ENCODE measurements around the gene RAB1A. TPM values are rescaled to one million over a fixed set of nuclear protein-coding genes. Genes with fewer than 3 reads are reported as not detected.

The RAB1A gene
- total and polyA plus RNA-seq, 10 of the 15 experiments (the other 5 are each of a cell fraction or from before 2014, with no cell fraction given): 48.9 to 171 (median 83.4) TPM

- TF ChIP-seq, protein P1, sequence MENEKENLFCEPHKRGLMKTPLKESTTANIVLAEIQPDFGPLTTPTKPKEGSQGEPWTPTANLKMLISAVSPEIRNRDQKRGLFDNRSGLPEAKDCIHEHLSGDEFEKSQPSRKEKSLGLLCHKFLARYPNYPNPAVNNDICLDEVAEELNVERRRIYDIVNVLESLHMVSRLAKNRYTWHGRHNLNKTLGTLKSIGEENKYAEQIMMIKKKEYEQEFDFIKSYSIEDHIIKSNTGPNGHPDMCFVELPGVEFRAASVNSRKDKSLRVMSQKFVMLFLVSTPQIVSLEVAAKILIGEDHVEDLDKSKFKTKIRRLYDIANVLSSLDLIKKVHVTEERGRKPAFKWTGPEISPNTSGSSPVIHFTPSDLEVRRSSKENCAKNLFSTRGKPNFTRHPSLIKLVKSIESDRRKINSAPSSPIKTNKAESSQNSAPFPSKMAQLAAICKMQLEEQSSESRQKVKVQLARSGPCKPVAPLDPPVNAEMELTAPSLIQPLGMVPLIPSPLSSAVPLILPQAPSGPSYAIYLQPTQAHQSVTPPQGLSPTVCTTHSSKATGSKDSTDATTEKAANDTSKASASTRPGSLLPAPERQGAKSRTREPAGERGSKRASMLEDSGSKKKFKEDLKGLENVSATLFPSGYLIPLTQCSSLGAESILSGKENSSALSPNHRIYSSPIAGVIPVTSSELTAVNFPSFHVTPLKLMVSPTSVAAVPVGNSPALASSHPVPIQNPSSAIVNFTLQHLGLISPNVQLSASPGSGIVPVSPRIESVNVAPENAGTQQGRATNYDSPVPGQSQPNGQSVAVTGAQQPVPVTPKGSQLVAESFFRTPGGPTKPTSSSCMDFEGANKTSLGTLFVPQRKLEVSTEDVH (IDR thresholded peaks at IDR 0.05; ENCODE audit: low read depth, partially characterized antibody): no peak
- TF ChIP-seq ESRRA (IDR thresholded peaks at IDR 0.05; ENCODE audit: low read length) (no peak), SMAD5 (IDR thresholded peaks at IDR 0.05; ENCODE audit: low read depth) (no peak), RAD21 (IDR thresholded peaks at IDR 0.05; ENCODE audit: insufficient read depth, low read depth, low read length) (no peak), EZH2 (IDR thresholded peaks at IDR 0.05; ENCODE audit: borderline replicate concordance, control insufficient read depth, low read depth, low read length) (no peak), YY1 (IDR thresholded peaks at IDR 0.05; ENCODE audit: low read depth, low read length) (no peak), ZNF207 (IDR thresholded peaks at IDR 0.05; ENCODE audit: borderline replicate concordance) (no peak), WRNIP1 (IDR thresholded peaks at IDR 0.05; ENCODE audit: borderline replicate concordance, low read depth, low read length) (no peak), SUZ12 (IDR thresholded peaks at IDR 0.05; ENCODE audit: unreplicated experiment) (no peak), CBX5 (IDR thresholded peaks at IDR 0.05; ENCODE audit: low read depth) (no peak), CHD2 (IDR thresholded peaks at IDR 0.05; ENCODE audit: borderline replicate concordance, low read depth, low read length) (no peak)
Observed at GRCh38 chr2:65037178-65037577, 92.7 kb downstream of the RAB1A start (continued).

Small RNA genes lying within 50 kb of the gene (small RNA-seq; reads per million reads assigned to genes)
- not detected for gene RF00090

Other genes starting within 250 kb of the RAB1A start
- 35.8 and 37.0 TPM in 2 replicates for gene SLC1A4, start 140.7 kb downstream of the RAB1A start, total RNA-seq (2014; rRNA removed)
- 23.2 and 23.8 TPM in 2 replicates for gene SLC1A4, start 140.7 kb downstream of the RAB1A start, total RNA-seq (2014; rRNA removed; fragmentation: Illumina TruSeq; extraction: Trizol)
- gene SLC1A4, start 140.7 kb downstream of the RAB1A start, total RNA-seq (2021): 43.2 and 43.4 TPM in 2 replicates
- 20.3 and 26.9 TPM in 2 replicates for gene SLC1A4, start 140.7 kb downstream of the RAB1A start, polyA plus RNA-seq (2011; rRNA removed)
- gene SLC1A4, start 140.7 kb downstream of the RAB1A start, polyA plus RNA-seq (2014; fragmentation: Illumina TruSeq; extraction: Trizol): 27.4 TPM in 2 replicates
- gene SLC1A4, start 140.7 kb downstream of the RAB1A start, polyA plus RNA-seq (2014; fragmentation: Nextera tagmentation; extraction: Ambion mirVana): 10 to 100 TPM; 10.8 to 13.9 TPM
- 28.0 and 29.0 TPM in 2 replicates for gene SLC1A4, start 140.7 kb downstream of the RAB1A start, polyA plus RNA-seq (2014; rRNA removed)
- gene SLC1A4, start 140.7 kb downstream of the RAB1A start, polyA plus RNA-seq (2016; fragmentation: Nextera tagmentation; extraction: Ambion mirVana): 10 to 100 TPM; 32.6 to 37.2 TPM
- 6.9 and 7.6 TPM in 2 replicates for gene CEP68, start 73.7 kb downstream of the RAB1A start, total RNA-seq (2014; rRNA removed)
- gene CEP68, start 73.7 kb downstream of the RAB1A start, total RNA-seq (2014; rRNA removed; fragmentation: Illumina TruSeq; extraction: Trizol): 7.2 and 7.8 TPM in 2 replicates
- 10.8 and 11.1 TPM in 2 replicates for gene CEP68, start 73.7 kb downstream of the RAB1A start, total RNA-seq (2021)
- gene CEP68, start 73.7 kb downstream of the RAB1A start, polyA plus RNA-seq (2011; rRNA removed): 6.2 and 6.5 TPM in 2 replicates
- 7.6 and 7.7 TPM in 2 replicates for gene CEP68, start 73.7 kb downstream of the RAB1A start, polyA plus RNA-seq (2014; fragmentation: Illumina TruSeq; extraction: Trizol)
- gene CEP68, start 73.7 kb downstream of the RAB1A start, polyA plus RNA-seq (2014; fragmentation: Nextera tagmentation; extraction: Ambion mirVana): 1 to 10 TPM; 1.1 to 2.2 TPM
- gene CEP68, start 73.7 kb downstream of the RAB1A start, polyA plus RNA-seq (2014; rRNA removed): 6.1 and 6.5 TPM in 2 replicates
- gene CEP68, start 73.7 kb downstream of the RAB1A start, polyA plus RNA-seq (2016; fragmentation: Nextera tagmentation; extraction: Ambion mirVana): 10 to 100 TPM in 1 of 2 experiments, 1 to 10 TPM in 1; 9.7 to 11.1 TPM
- 125 and 138 TPM in 2 replicates for gene ACTR2, start 97.7 kb upstream of the RAB1A start, total RNA-seq (2014; rRNA removed)
- gene ACTR2, start 97.7 kb upstream of the RAB1A start, total RNA-seq (2014; rRNA removed; fragmentation: Illumina TruSeq; extraction: Trizol): 165 and 167 TPM in 2 replicates
- gene ACTR2, start 97.7 kb upstream of the RAB1A start, total RNA-seq (2021): 401 and 407 TPM in 2 replicates
- 212 and 307 TPM in 2 replicates for gene ACTR2, start 97.7 kb upstream of the RAB1A start, polyA plus RNA-seq (2011; rRNA removed)
- gene ACTR2, start 97.7 kb upstream of the RAB1A start, polyA plus RNA-seq (2014; fragmentation: Illumina TruSeq; extraction: Trizol): 362 and 487 TPM in 2 replicates
- 100 to 1,000 TPM in 1 of 2 experiments, 10 to 100 TPM in 1; 94.2 to 124 TPM for gene ACTR2, start 97.7 kb upstream of the RAB1A start, polyA plus RNA-seq (2014; fragmentation: Nextera tagmentation; extraction: Ambion mirVana)
- 165 and 196 TPM in 2 replicates for gene ACTR2, start 97.7 kb upstream of the RAB1A start, polyA plus RNA-seq (2014; rRNA removed)
- gene ACTR2, start 97.7 kb upstream of the RAB1A start, polyA plus RNA-seq (2016; fragmentation: Nextera tagmentation; extraction: Ambion mirVana): 100 to 1,000 TPM; 193 to 219 TPM

Data from GM12878 (cell line).